Brain microvascular endothelial cell (primary cell): Measurements from ENCODE around the gene WDR35.

Source experiments
- DNase-seq: peaks from one replicate; pipeline ENCODE4 v3.0.0-alpha.2; 2020
- H3K27ac ChIP-seq: fragments of 250-450 bp; sonication (Bioruptor Pico); 2 replicates; pipeline ENCODE4 v1.5.1; 2020; ENCODE audit warnings: mild to moderate bottlenecking, moderate library complexity
- H3K27me3 ChIP-seq: fragments of 250-450 bp; sonication (Bioruptor Pico); replicated peaks from 2 replicates; pipeline ENCODE4 v1.5.1; 2020; ENCODE audit warnings: mild to moderate bottlenecking
- H3K36me3 ChIP-seq: fragments of 250-450 bp; sonication (Bioruptor Pico); replicated peaks from 2 replicates; pipeline ENCODE4 v1.5.1; 2020; ENCODE audit warnings: mild to moderate bottlenecking
- H3K4me3 ChIP-seq: 2 replicates; pipeline ENCODE4 v1.5.1; 2011; ENCODE audit warnings: low read depth, mild to moderate bottlenecking, control low read depth, low read length, moderate library complexity
- CTCF ChIP-seq: IDR thresholded peaks from 2 replicates; pipeline ENCODE4 v1.5.1; 2011; ENCODE audit warnings: low read depth, mild to moderate bottlenecking, moderate library complexity, low read length, control low read depth, inconsistent platforms; ENCODE audit errors: missing control alignments
- in situ Hi-C: cut with HindIII; loops from 2 replicates; pipeline ENCODE4 v1.10.0; 2017; ENCODE audit warnings: low sequenced_read_pairs, low pct_ligation_motif_present

The WDR35 gene

GRCh38 chr2:20023688-20024087 is 33.8 kb upstream of the WDR35 start:
- Histone ChIP-seq H3K36me3 (peaks cover 1% of the 10 kb centered on the region), H3K27ac (no peak overlapping the region), H3K4me3 (no peak overlapping the region), H3K27me3 (no peaks in the 10 kb centered on the region)
- in situ Hi-C loops, result loop anchor here (10.0 kb wide), 1 partner anchor 71 kb away; no protein-coding TSS in a partner anchor
- TF ChIP-seq CTCF, result no peak
- no peak for DNase-seq

- DNase-seq, result no peak
- Histone ChIP-seq H3K27me3 (no peaks in the 10 kb centered on the region), H3K36me3 (no peaks in the 10 kb centered on the region), H3K4me3 (no peak overlapping the region), H3K27ac (no peak overlapping the region)
- in situ Hi-C loops, result loop anchor here (10.0 kb wide), 1 partner anchor 73 kb away; no protein-coding TSS in a partner anchor
- TF ChIP-seq CTCF, result no peak
Measured at GRCh38 chr2:20021405-20022009, 31.6 kb upstream of the WDR35 start.

GRCh38 chr2:20019747-20020146 is 29.8 kb upstream of the WDR35 start:
- no peak for TF ChIP-seq CTCF
- in situ Hi-C loops, result loop anchor here (10.0 kb wide), 1 partner anchor 75 kb away; no protein-coding TSS in a partner anchor
- H3K4me3 ChIP-seq, result no peak overlapping the region
- H3K27me3 ChIP-seq, result no peaks in the 10 kb centered on the region
- DNase-seq, result no peak
- H3K36me3 ChIP-seq, result no peaks in the 10 kb centered on the region
- H3K27ac ChIP-seq, result no peak overlapping the region

GRCh38 chr2:20018601-20019152 is 28.8 kb upstream of the WDR35 start:
- H3K27ac ChIP-seq, result no peak overlapping the region
- TF ChIP-seq CTCF, result no peak
- in situ Hi-C loops, result no loop called here
- no peaks in the 10 kb centered on the region for H3K36me3 ChIP-seq
- no peak overlapping the region for H3K4me3 ChIP-seq
- DNase-seq, result no peak
- H3K27me3 ChIP-seq, result no peaks in the 10 kb centered on the region

GRCh38 chr2:20016346-20016745 is 26.4 kb upstream of the WDR35 start:
- Histone ChIP-seq H3K36me3 (no peaks in the 10 kb centered on the region), H3K27me3 (no peaks in the 10 kb centered on the region), H3K4me3 (no peak overlapping the region), H3K27ac (no peak overlapping the region)
- in situ Hi-C loops, result no loop called here
- no peak for TF ChIP-seq CTCF
- DNase-seq, result no peak
